BJ (cell line): ENCODE measurements around the gene NUCKS1. TPM values are rescaled to one million over a fixed set of nuclear protein-coding genes. Genes with fewer than 3 reads are reported as not detected.
A peak's percentile ranks its signal among the peaks of the same experiment; 100 is the strongest.

Experiments used
- CTCF ChIA-PET: fragments of 350-600 bp; formaldehyde crosslinking; extraction: SDS; loops from one replicate; lab custom pipeline; 2021; ENCODE audit warnings: antibody characterized with exemption, inconsistent platforms; lab: Yijun Ruan, JAX
- POLR2A ChIA-PET: fragments of 300-600 bp; sonication (Branson Sonifier 250); formaldehyde crosslinking; extraction: SDS; loops from one replicate; lab custom pipeline; 2021; ENCODE audit warnings: antibody characterized with exemption; lab: Charles Lee
- DNase-seq: peaks from one replicate; pipeline ENCODE4 v3.0.0-alpha.2; 2011; ENCODE audit warnings: low read depth
- H3K27me3 ChIP-seq: 2 replicates; pipeline ENCODE4 v1.6.0; 2011; ENCODE audit warnings: low read length; ENCODE audit not compliant: control insufficient read depth, insufficient read depth
- H3K36me3 ChIP-seq: 2 replicates; pipeline ENCODE4 v1.5.1; 2011; ENCODE audit warnings: low read length; ENCODE audit not compliant: control insufficient read depth, insufficient read depth
- H3K4me3 ChIP-seq: 2 replicates; pipeline ENCODE4 v1.5.1; 2011; ENCODE audit warnings: low read depth, mild to moderate bottlenecking, control low read depth, low read length
- polyA plus RNA-seq: library from polyadenylated mRNA; depleted of rRNA; stranded (reverse); fragments of >200 nt; gene quantifications from 2 replicates; pipeline ENCODE4 v1.2.3, GENCODE V29; 2011
- TF ChIP-seq, protein P1 (sequence below): IDR thresholded peaks from 2 replicates; pipeline ENCODE4 v1.5.1; 2011; ENCODE audit warnings: low read depth, mild to moderate bottlenecking, control low read depth, inconsistent platforms, low read length, moderate library complexity; ENCODE audit not compliant: insufficient read depth

NUCKS1 gene
- polyA plus RNA-seq, 1 experiment = 33.3 TPM

DNA sequence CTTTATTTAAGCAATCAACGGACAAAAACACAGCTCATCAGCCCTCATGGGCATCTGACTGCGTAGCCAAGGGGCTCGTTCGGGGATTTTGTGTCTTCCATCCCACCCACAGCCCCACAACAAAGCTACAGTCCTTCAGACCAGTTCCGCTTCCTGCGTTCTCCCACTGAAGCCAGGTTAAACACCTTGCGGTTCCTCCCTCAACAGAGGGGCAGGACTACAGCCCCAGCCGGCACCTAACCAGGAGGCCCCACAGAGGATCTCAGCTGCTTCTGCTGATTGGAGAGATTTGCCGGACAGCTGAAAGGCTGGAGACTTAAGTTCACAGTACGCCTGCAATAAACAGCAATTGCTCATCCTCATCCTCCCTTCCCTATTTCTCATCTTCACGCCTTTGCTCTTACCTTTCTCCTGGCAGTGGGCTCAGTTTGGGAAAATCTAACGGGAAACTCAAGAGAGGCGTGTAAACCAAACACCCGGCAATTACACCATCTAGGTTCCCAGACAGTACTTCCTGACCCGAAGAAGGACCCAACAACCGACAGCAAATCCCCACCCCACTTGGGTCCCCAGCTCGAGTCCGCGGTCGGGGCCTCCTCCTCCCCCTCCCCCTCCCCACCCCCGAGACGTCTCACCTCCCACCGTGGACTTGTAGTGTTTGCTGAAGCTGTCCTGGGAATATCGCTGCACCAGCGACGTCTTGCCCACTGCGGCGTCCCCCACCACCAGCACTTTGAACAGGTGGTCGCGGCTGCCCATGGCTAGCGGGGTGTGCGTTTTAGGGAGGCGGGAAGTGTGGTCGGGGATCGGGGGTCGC is 24.4 kb upstream of the NUCKS1 start:
- no peaks in the 10 kb centered on the region for H3K27me3 ChIP-seq
- no peak for DNase-seq

GRCh38 chr1:205772607-205773032 is 22.6 kb upstream of the NUCKS1 start:
- Histone ChIP-seq H3K36me3 (no peaks in the 10 kb centered on the region), H3K27me3 (no peaks in the 10 kb centered on the region), H3K4me3 (no peak overlapping the region)
- ChIA-PET POLR2A (interaction anchor here (0.7 kb wide), 1 partner anchor 294 kb away, joined by 13 read pairs; no protein-coding TSS in a partner anchor), CTCF (interaction anchor here (0.8 to 1.3 kb wide), 3 partner anchors 64 to 204 kb away, joined by 3 read pairs; no protein-coding TSS in a partner anchor)
- TF ChIP-seq, protein P1, sequence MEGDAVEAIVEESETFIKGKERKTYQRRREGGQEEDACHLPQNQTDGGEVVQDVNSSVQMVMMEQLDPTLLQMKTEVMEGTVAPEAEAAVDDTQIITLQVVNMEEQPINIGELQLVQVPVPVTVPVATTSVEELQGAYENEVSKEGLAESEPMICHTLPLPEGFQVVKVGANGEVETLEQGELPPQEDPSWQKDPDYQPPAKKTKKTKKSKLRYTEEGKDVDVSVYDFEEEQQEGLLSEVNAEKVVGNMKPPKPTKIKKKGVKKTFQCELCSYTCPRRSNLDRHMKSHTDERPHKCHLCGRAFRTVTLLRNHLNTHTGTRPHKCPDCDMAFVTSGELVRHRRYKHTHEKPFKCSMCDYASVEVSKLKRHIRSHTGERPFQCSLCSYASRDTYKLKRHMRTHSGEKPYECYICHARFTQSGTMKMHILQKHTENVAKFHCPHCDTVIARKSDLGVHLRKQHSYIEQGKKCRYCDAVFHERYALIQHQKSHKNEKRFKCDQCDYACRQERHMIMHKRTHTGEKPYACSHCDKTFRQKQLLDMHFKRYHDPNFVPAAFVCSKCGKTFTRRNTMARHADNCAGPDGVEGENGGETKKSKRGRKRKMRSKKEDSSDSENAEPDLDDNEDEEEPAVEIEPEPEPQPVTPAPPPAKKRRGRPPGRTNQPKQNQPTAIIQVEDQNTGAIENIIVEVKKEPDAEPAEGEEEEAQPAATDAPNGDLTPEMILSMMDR = no peak
- no peak for DNase-seq

More for the DNA sequence above, 24.4 kb upstream of the NUCKS1 start:
- CTCF ChIA-PET = interaction anchor here (0.7 to 5.0 kb wide), 4 partner anchors 8 to 115 kb away, joined by 3 to 26 read pairs (median 4); no protein-coding TSS in a partner anchor
- Histone ChIP-seq H3K4me3 (peak overlapping the region; percentile 78), H3K36me3 (no peaks in the 10 kb centered on the region)
- POLR2A ChIA-PET = interaction anchor here (0.6 kb wide), 1 partner anchor 117 kb away, joined by 4 read pairs; no protein-coding TSS in a partner anchor
- TF ChIP-seq, protein P1 = no peak

GRCh38 chr1:205770618-205771017 is 20.6 kb upstream of the NUCKS1 start:
- ChIA-PET CTCF (interaction anchor here (0.6 to 1.4 kb wide), 4 partner anchors 19 to 1391 kb away, joined by 3 to 5 read pairs (median 4); no protein-coding TSS in a partner anchor), POLR2A (no interaction called here)
- H3K27me3 ChIP-seq = no peaks in the 10 kb centered on the region
- no peaks in the 10 kb centered on the region for H3K36me3 ChIP-seq
- no peak for DNase-seq
- H3K4me3 ChIP-seq = no peak overlapping the region
- TF ChIP-seq, protein P1 = no peak

GRCh38 chr1:205769641-205770365 is 19.8 kb upstream of the NUCKS1 start:
- POLR2A ChIA-PET = interaction anchor here (0.5 kb wide), 1 partner anchor 10 kb away, joined by 12 read pairs; no protein-coding TSS in a partner anchor
- no peak for DNase-seq

More at GRCh38 chr1:205769641-205770365, 19.8 kb upstream of the NUCKS1 start:
- H3K4me3 ChIP-seq = no peak overlapping the region
- TF ChIP-seq, protein P1 = no peak
- H3K27me3 ChIP-seq = no peaks in the 10 kb centered on the region
- H3K36me3 ChIP-seq = no peaks in the 10 kb centered on the region
- CTCF ChIA-PET = interaction anchor here (1.0 to 1.4 kb wide), 3 partner anchors 20 to 112 kb away, joined by 3 to 5 read pairs (median 4); no protein-coding TSS in a partner anchor
